ENCODE measurements around the gene CHD5.

Gene CHD5

DNA sequence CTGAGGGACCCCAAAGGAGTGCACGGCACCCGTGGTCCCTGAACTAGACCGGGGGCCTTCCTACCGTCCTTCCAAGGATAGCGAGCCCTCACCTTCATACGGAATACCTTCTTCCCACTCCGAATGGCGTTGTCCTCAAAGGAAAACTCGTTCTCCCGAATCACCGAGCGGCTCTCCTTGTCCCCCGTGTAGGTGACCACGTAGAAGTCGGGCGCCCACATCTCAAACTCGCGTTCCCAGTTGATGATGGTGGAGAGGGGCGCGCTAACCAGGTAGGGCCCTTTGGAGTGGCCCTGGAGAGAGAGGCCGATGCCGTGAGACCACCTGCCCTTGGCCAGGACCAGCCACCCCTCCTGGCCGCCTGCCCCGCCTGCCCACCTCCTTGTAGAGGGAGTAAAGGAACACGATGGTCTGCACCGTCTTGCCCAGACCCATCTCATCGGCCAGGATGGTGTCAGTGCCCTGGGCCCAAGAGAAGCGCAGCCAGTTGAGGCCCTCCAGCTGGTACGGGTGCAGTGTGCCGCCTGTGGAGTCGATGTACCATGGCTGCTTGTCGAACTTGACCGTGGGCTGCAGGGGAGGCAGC lies 38.0 kb downstream of the CHD5 start:
- DNase-seq (ENCODE audit: low read depth): no peak
- TF ChIP-seq, protein P1, sequence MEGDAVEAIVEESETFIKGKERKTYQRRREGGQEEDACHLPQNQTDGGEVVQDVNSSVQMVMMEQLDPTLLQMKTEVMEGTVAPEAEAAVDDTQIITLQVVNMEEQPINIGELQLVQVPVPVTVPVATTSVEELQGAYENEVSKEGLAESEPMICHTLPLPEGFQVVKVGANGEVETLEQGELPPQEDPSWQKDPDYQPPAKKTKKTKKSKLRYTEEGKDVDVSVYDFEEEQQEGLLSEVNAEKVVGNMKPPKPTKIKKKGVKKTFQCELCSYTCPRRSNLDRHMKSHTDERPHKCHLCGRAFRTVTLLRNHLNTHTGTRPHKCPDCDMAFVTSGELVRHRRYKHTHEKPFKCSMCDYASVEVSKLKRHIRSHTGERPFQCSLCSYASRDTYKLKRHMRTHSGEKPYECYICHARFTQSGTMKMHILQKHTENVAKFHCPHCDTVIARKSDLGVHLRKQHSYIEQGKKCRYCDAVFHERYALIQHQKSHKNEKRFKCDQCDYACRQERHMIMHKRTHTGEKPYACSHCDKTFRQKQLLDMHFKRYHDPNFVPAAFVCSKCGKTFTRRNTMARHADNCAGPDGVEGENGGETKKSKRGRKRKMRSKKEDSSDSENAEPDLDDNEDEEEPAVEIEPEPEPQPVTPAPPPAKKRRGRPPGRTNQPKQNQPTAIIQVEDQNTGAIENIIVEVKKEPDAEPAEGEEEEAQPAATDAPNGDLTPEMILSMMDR (IDR thresholded peaks at IDR 0.05; ENCODE audit: insufficient read depth, low read depth, low read length, missing control alignments): no peak
- no peak overlapping the region for H3K4me3 ChIP-seq (ENCODE audit: low read depth, low read length)

DNA sequence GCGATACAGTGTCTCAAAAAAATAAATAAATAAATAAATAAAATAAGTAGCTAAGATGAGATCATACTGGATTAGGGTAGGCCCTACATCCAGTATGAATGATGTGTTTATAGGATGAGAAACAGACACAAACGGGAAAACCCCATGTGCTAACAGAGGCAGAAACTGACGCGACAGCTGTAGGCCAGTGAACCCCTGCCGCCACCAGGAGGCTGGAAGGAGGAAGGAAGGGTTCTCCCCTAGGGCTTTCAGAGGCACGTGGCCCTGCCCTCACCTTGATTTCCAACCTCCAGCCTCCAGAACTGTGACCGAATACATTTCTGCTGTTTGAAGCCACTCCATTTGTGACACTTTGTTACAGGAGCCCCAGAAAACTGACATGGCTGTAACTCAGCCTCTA lies 38.5 kb downstream of the CHD5 start:
- H3K4me3 ChIP-seq (ENCODE audit: low read depth, low read length): no peak overlapping the region
- TF ChIP-seq, protein P1 (IDR thresholded peaks at IDR 0.05; ENCODE audit: insufficient read depth, low read depth, low read length, missing control alignments): peak; percentile 16
- DNase-seq (ENCODE audit: low read depth): peak; percentile 43

DNA sequence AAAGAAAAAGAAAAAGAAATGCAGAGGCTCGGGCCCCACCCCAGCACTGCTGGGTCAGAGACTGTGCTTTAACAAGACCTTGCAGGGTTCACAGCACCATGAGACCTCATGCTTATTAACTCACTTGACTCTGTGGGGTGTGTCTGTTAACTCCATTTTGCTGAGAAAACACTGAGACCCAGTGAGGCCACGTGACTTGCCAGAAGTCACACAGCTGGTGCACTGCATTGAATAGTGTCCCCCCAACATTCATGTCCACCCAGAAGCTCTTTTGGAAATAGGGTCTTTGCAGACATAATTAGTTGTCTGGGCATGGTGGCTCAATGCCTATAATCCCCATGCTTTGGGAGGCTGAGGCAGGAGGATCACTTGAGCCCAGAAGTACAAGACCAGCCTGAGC lies 39.7 kb downstream of the CHD5 start:
- no peak for DNase-seq (ENCODE audit: low read depth)
- TF ChIP-seq, protein P1 (IDR thresholded peaks at IDR 0.05; ENCODE audit: insufficient read depth, low read depth, low read length, missing control alignments): no peak
- no peak overlapping the region for H3K4me3 ChIP-seq (ENCODE audit: low read depth, low read length)

DNA sequence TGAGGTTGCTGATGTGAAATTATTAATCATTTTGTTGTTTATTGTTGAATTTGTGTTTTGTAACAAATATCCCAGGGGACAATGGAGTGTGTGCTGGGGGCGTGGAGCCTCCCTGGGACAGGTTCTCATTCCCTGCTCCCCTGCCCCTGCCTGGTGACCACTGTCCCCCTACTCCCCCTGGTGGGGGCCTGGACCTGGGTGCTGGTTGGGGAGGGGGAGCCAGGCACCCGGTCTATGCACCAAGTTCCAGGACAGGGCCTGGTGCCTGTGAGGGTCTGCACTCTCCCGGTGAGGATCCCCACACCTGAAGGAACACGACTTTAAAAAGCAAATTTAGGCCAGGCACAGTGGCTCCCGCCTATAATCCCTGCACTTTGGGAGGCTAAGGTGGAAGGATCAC lies 42.4 kb downstream of the CHD5 start:
- DNase-seq (ENCODE audit: low read depth): no peak
- TF ChIP-seq, protein P1 (IDR thresholded peaks at IDR 0.05; ENCODE audit: insufficient read depth, low read depth, low read length, missing control alignments): no peak
- no peak overlapping the region for H3K4me3 ChIP-seq (ENCODE audit: low read depth, low read length)

DNA sequence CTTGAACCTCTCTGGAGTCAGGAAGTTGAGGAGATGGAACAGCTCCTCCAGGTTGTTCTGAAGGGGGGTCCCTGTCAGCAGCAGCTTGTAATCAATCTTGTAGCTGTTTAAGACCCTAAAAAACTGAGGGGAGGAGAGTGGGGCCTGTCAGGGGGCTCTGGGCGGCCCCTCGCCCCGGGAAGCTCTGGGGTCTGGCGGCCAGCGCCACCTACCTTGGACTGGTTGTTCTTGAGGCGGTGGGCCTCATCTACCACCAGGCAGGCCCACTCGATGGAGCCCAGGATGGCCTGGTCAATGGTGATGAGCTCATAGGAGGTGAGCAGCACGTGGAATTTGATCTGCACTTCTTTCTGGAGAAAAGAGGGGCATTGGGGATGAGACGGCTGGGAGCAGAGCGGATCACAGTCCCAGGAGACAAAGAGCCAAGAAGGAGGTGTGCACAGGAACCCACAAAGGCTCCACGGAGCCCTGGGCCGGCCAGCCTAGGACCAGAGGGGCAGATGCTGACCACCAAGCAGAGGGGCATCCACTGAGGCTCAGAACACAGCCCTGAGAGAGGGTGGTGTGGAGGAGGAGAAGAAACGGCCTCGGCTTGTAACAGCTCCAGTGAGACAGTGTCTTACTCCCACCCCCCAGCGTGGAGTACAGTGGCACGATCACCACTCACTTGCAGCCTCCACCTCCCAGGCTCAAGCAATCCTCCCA lies 43.5 kb downstream of the CHD5 start:
- DNase-seq (ENCODE audit: low read depth): no peak
- no peak overlapping the region for H3K4me3 ChIP-seq (ENCODE audit: low read depth, low read length)
- TF ChIP-seq, protein P1 (IDR thresholded peaks at IDR 0.05; ENCODE audit: insufficient read depth, low read depth, low read length, missing control alignments): no peak

DNA sequence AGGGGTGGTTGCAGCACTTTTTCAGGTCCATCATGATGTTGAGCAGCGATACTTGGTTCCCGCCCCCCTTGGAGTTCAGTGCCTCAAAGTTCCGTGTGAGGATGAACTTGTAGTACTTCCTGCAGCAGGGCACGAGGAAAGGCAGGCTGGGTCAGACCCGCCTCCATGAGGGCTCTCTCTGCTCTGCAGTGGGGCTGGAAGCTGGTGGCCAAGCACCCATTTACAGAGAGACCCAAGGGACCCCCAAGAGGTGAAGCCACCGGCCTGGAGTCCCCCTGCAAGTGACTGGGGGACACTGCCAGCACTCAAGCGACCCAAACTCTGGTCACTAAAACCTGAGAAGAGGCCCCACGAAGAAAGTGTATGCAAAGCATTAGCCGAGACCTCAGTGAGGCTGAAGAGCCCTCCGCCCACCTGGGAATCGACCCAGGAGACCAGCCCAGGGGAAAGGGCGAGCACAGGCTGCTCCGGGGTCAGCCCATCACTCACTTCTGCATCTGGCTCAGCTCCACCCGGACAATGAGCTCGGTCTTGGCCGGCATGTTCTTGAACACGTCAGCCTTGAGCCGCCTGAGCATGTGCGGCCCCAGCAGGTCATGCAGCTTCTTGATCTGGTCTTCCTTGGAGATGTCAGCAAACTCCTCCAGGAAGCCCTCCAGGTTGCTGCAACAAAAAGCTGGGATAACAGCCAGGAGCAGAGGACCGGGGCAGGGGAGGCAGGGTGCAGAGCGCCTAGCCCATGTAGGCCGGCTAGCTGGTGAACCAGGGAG lies 45.2 kb downstream of the CHD5 start:
- TF ChIP-seq, protein P1 (IDR thresholded peaks at IDR 0.05; ENCODE audit: insufficient read depth, low read depth, low read length, missing control alignments): no peak
- no peak for DNase-seq (ENCODE audit: low read depth)
- H3K4me3 ChIP-seq (ENCODE audit: low read depth, low read length): no peak overlapping the region
